Stomach (tissue), 9 donors: Measurements from ENCODE around the gene NRF1. TPM values are rescaled to one million over a fixed set of nuclear protein-coding genes. Genes with fewer than 3 reads are reported as not detected.

ENCODE experiments used
- DNase-seq, 2 donors: peaks; one replicate each; pipeline versions ENCODE4 v3.0.0 to v3.0.0-alpha.2; 2013 to 2019
- H3K27ac ChIP-seq, 5 donors: fragments of 200-600 bp in 4 of 5; sonication (generic) in 4 of 5; one replicate each; pipeline ENCODE4 v1.5.1; 2013 to 2019; ENCODE audit warnings: mild to moderate bottlenecking in 1 of 5, moderate library complexity in 1 of 5
- H3K27me3 ChIP-seq, 3 donors: fragments of 200-600 bp; sonication (generic); one replicate each; pipeline ENCODE4 v1.5.1; 2017 to 2019; ENCODE audit warnings: mixed run types in 1 of 3
- H3K36me3 ChIP-seq, 4 donors: fragments of 200-600 bp; sonication (generic); 1 replicate in 3 of 4; 2 replicates in 1 of 4; pipeline ENCODE4 v1.5.1; 2016 to 2019
- H3K4me1 ChIP-seq, 4 donors: fragments of 200-600 bp; sonication (generic); one replicate each; pipeline ENCODE4 v1.5.1; 2016 to 2019
- H3K4me3 ChIP-seq, 4 donors: fragments of 200-600 bp; sonication (generic) in 3 of 4; one replicate each; pipeline ENCODE4 v1.5.1; 2016 to 2019; ENCODE audit warnings: mild to moderate bottlenecking in 1 of 4
- H3K9me3 ChIP-seq, 4 donors: fragments of 200-600 bp; sonication (generic); one replicate each; pipeline ENCODE4 v1.5.1; 2016 to 2019
- CTCF ChIP-seq, 7 experiments: fragments of 450-650 bp in 4 of 7; fragments of 200-600 bp in 3 of 7; sonication (generic) in 3 of 7; IDR thresholded peaks; one replicate each; pipeline ENCODE4 v1.5.1; 2016 to 2019; ENCODE audit warnings: antibody characterized with exemption in 7 of 7, control low read depth in 2 of 7, mild to moderate bottlenecking in 1 of 7
- EP300 ChIP-seq: sonication (generic); formaldehyde crosslinking; IDR thresholded peaks from one replicate; pipeline ENCODE4 v1.6.1; 2017; ENCODE audit warnings: antibody characterized with exemption
- POLR2A ChIP-seq, 4 donors: fragments of 450-650 bp; IDR thresholded peaks; one replicate each; pipeline ENCODE4 v1.6.1; 2016; ENCODE audit warnings: antibody characterized with exemption in 4 of 4, control low read depth in 2 of 4, mild to moderate bottlenecking in 1 of 4, moderate library complexity in 1 of 4
- POLR2AphosphoS5 ChIP-seq, 3 donors: sonication (generic); formaldehyde crosslinking; IDR thresholded peaks; one replicate each; pipeline ENCODE4 v1.6.1; 2016; ENCODE audit warnings: antibody characterized with exemption in 3 of 3
- WGBS, 5 donors: extraction: QIAGEN DNeasy Blood & Tissue Kit in 3 of 5; methylation state at CpG; one replicate each; pipeline versions ENCODE4 v1.1.5 to v1.1.7; 2013 to 2018; 5-methylcytosine and 5-hydroxymethylcytosine counted together
- intact Hi-C: fragments of 100-400 bp; cut with DNase I; formaldehyde crosslinking; loops from one replicate; pipeline ENCODE4 v1.15.1; 2023; ENCODE audit warnings: low total_unique reads
- polyA plus RNA-seq, 3 donors: library from polyadenylated mRNA; stranded (reverse); fragments of 200-250 nt; gene quantifications; one replicate each; pipeline ENCODE4 v1.2.3, GENCODE V29; 2013
- total RNA-seq, 5 donors: library from RNA; depleted of rRNA; stranded (reverse); fragments of >200 nt; gene quantifications; one replicate each; pipeline versions ENCODE4 v1.1.0 to v1.2.3, GENCODE V29; 2014 to 2016
- donor health status: healthy with polysubstance abuse.
- donor health status: Bipolar disorder and iron deficiency.
- donor health status: healthy.

The NRF1 gene
- total and polyA plus RNA-seq, 8 donors: 3.2 to 58.3 (median 10.1) TPM

GRCh38 chr7:129752760-129753159 is 141.2 kb downstream of the NRF1 start:
- Histone ChIP-seq H3K9me3 (no peaks in the 10 kb centered on the region), H3K4me1 (no peaks in the 10 kb centered on the region), H3K27me3 (no peaks in the 10 kb centered on the region), H3K27ac (no peak overlapping the region), H3K36me3 (peaks cover 14 to 68% (median 57%) of the 10 kb centered on the region in 4 donors), H3K4me3 (no peak overlapping the region)
- intact Hi-C loops: no loop called here
- 87 to 96% (median 94%) methylated on average over 6 of the region's 6 CpGs for WGBS, 5 donors
- DNase-seq: no peak
- TF ChIP-seq CTCF (IDR thresholded peaks at IDR 0.05) (no peak), POLR2A (IDR thresholded peaks at IDR 0.05) (no peak), POLR2AphosphoS5 (IDR thresholded peaks at IDR 0.05) (no peak), EP300 (no peak)

DNA sequence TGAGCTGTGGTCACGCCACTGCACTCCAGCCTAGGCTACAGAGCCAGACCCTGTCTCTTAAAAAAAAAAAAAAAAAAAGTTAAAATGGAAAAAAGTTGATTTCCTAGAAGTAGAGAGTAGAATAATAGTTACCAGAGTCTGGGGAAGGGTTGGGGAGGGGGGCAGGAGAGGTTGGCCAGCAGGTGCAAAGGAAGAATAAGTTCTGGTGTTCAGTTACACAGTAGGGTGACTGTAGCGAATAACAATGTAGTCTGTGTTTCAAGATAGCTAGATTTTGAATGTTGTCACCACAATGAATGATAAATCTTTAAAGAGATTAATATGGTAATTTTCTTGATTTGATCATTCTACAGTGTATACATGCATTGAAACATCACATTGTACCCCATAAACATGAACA is 142.9 kb downstream of the NRF1 start:
- no peak for TF ChIP-seq CTCF (IDR thresholded peaks at IDR 0.05)
- no peak for TF ChIP-seq POLR2AphosphoS5 (IDR thresholded peaks at IDR 0.05)
- no peak for TF ChIP-seq POLR2A (IDR thresholded peaks at IDR 0.05)
- TF ChIP-seq EP300: no peak
- WGBS, 5 donors: 93 to 100% (median 99%) methylated on average over 2 of the region's 2 CpGs
- no peak overlapping the region for H3K27ac ChIP-seq
- no peak for DNase-seq
- H3K9me3 ChIP-seq: no peaks in the 10 kb centered on the region
- no peak overlapping the region for H3K4me3 ChIP-seq
- no peaks in the 10 kb centered on the region for H3K4me1 ChIP-seq
- peaks cover 14 to 61% (median 54%) of the 10 kb centered on the region in 4 donors for H3K36me3 ChIP-seq
- no peaks in the 10 kb centered on the region for H3K27me3 ChIP-seq
- intact Hi-C loops: no loop called here

DNA sequence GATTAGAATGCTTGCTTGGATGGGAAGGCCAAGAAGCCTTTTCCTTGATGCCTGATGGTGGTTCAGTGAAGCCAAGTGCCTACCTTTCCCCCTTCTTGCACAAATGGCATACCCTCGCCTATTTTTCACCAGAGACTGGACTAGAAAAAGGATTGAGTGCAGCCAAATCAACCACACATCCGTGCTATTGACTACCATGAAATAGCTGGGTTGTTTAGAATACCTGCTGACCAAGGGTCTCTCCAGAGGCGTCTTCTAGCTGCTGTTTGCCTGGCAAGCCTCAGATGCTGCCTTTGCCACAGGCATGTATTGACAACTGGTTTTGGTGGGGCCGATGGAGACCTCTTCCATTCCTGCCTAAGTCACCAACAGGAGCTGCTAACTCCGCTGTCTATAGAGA is 146.5 kb downstream of the NRF1 start:
- no peak for DNase-seq
- intact Hi-C loops: no loop called here
- Histone ChIP-seq H3K4me3 (no peak overlapping the region), H3K27ac (no peak overlapping the region), H3K4me1 (no peaks in the 10 kb centered on the region), H3K36me3 (peaks cover 9 to 39% (median 36%) of the 10 kb centered on the region in 4 donors), H3K9me3 (peaks cover 0 to 4% (median 0%) of the 10 kb centered on the region in 4 donors), H3K27me3 (no peaks in the 10 kb centered on the region)
- TF ChIP-seq CTCF (IDR thresholded peaks at IDR 0.05) (no peak), POLR2AphosphoS5 (IDR thresholded peaks at IDR 0.05) (no peak), POLR2A (IDR thresholded peaks at IDR 0.05) (no peak), EP300 (no peak)
- WGBS, 5 donors: 92 to 95% (median 94%) methylated on average over 4 to 5 of the region's 5 CpGs

DNA sequence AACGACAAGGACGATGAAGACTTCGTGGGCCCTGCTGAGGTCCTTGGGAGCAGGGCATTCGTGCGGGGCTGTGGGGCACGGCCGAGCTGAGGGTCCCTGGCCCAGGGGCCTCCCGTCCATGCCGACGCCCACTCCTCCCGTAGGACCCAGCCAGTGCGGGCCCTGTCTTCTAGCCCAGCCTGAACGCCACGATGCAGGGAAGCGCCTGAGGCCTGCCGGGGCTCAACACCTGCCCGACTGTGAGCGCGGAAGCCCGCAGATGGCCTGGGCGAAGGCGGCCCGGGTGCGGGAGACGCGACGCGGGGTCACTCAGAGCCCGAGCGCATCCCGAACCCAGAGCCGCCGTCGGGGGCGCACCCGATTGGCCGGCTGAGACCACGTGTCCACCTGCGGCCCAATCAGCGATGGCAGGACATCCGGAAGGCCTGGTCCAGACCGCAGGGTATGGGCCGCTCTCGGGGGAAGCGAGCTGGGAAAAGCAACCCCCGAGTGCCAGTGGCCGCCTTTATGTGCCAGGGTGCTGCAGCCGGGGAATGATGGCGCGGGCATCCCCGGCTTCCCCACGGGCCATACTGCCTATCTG is 151.0 kb downstream of the NRF1 start:
- no peak for DNase-seq
- peaks cover 0 to 4% (median 0%) of the 10 kb centered on the region in 4 donors for H3K9me3 ChIP-seq
- intact Hi-C loops: no loop called here
- H3K4me3 ChIP-seq: no peak overlapping the region
- peaks cover 0 to 3% (median 1%) of the 10 kb centered on the region in 4 donors for H3K36me3 ChIP-seq
- no peaks in the 10 kb centered on the region for H3K27me3 ChIP-seq
- WGBS, 5 donors: 89 to 93% (median 93%) methylated on average over 28 to 52 of the region's 52 CpGs
- H3K27ac ChIP-seq: no peak overlapping the region
- no peaks in the 10 kb centered on the region for H3K4me1 ChIP-seq
- no peak for TF ChIP-seq EP300
- no peak for TF ChIP-seq POLR2A (IDR thresholded peaks at IDR 0.05)
- no peak for TF ChIP-seq CTCF (IDR thresholded peaks at IDR 0.05)
- TF ChIP-seq POLR2AphosphoS5 (IDR thresholded peaks at IDR 0.05): no peak
